ENCODE results near the gene DHDDS.

The DHDDS gene

GRCh38 chr1:26418865-26419349, 13.2 kb upstream of the DHDDS start:
- no peak for DNase-seq

GRCh38 chr1:26419494-26419893, 12.6 kb upstream of the DHDDS start:
- DNase-seq = no peak

- DNase-seq = no peak
Measured at GRCh38 chr1:26429721-26430120, 2.4 kb upstream of the DHDDS start.

GRCh38 chr1:26432793-26433192, 672 bp downstream of the DHDDS start:
- no peak for DNase-seq

GRCh38 chr1:26434161-26434752, 2.1 kb downstream of the DHDDS start:
- no peak for DNase-seq

- no peak for DNase-seq
Measured at GRCh38 chr1:26438041-26438440, 5.9 kb downstream of the DHDDS start.

- no peak for DNase-seq
Measured at GRCh38 chr1:26440259-26440658, 8.1 kb downstream of the DHDDS start.

- no peak for DNase-seq
Measured at GRCh38 chr1:26449868-26450267, 17.7 kb downstream of the DHDDS start.

GRCh38 chr1:26450908-26451307, 18.8 kb downstream of the DHDDS start:
- no peak for DNase-seq

GRCh38 chr1:26452459-26453183, 20.5 kb downstream of the DHDDS start:
- no peak for DNase-seq

GRCh38 chr1:26459148-26459547, 27.0 kb downstream of the DHDDS start:
- DNase-seq = no peak

- no peak for DNase-seq
Measured at GRCh38 chr1:26459573-26460031, 27.5 kb downstream of the DHDDS start.

- no peak for DNase-seq
Measured at GRCh38 chr1:26468911-26469310, 36.8 kb downstream of the DHDDS start.

GRCh38 chr1:26469558-26469957, 37.4 kb downstream of the DHDDS start:
- no peak for DNase-seq

- DNase-seq = no peak
Measured at GRCh38 chr1:26470878-26471497, 38.9 kb downstream of the DHDDS start.

GRCh38 chr1:26471498-26472319, 39.6 kb downstream of the DHDDS start:
- peak; percentile 49 to 51 for DNase-seq

GRCh38 chr1:26472320-26472900, 40.3 kb downstream of the DHDDS start, which contains the start of gene HMGN2:
Gene HMGN2, plus strand, starts transcription at chr1:26472440. Its CDS starts 173 bp downstream, at chr1:26472613.
- DNase-seq = peak; percentile 93 to 94

- peak; percentile 95 for DNase-seq
Measured at GRCh38 chr1:26472901-26473845, 41.1 kb downstream of the DHDDS start.

GRCh38 chr1:26474818-26475217, 42.7 kb downstream of the DHDDS start:
- DNase-seq = no peak

- DNase-seq = no peak
Measured at GRCh38 chr1:26475989-26476388, 43.9 kb downstream of the DHDDS start.

- no peak for DNase-seq
Measured at GRCh38 chr1:26476958-26477357, 44.8 kb downstream of the DHDDS start.

Data from activated CD4-positive, alpha-beta T cell treated with anti-CD3 and anti-CD28 coated beads, Interleukin-2, amount 50 U/mL, for 48 hours (primary cell).